ENCODE measurements around the gene PSMD2. TPM values are rescaled to one million over a fixed set of nuclear protein-coding genes. Genes with fewer than 3 reads are reported as not detected.
A peak's percentile ranks its signal among the peaks of the same experiment; 100 is the strongest.

The PSMD2 gene
- total RNA-seq, 4 donors from 2014 or later = 252 to 356 (median 274) TPM

DNA sequence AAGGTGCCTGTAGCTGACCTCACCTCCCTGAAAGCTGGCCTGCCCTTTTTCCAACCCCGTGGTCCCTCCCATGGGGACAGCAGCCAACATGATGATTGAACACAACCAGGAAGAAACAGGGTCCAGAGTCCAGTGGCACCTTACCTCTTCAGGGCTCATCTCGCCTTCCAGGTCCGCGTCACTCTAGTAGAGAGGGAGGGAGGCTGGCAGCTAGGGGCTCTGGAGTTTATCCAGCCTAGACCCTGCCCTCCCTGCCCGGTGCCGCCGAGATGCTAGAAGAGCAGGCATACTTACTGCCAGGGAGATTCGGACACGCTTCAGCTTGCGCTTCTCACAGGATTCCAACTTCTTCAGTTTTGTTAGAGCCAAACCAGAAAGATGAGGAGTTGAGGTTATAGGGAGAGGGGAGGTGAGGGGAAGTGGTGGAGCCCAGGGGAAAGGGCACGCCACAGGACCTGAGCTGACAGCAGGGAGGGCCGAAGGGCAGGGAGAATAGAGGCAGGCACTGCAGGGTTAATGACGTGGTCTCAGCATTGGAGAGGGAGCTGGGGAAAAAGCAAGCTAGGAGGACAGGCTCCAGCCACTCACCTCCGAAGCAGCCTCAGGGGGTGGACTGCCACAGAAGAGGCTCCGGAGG, 53.2 kb downstream of the PSMD2 start:
- H3K4me1 ChIP-seq = peaks cover 0 to 26% (median 10%) of the 10 kb centered on the region in 4 donors
- TF ChIP-seq POLR2A (IDR thresholded peaks at IDR 0.05; ENCODE audit: low read depth) = no peak
- intact Hi-C loops (cut with DNase I) = no loop called here
- no peak overlapping the region for H3K4me3 ChIP-seq
- H3K9me3 ChIP-seq = no peaks in the 10 kb centered on the region
- no peak overlapping the region for H3K27ac ChIP-seq (replicated peaks in 1 of 4)
- 84% methylated on average over 10 of the region's 15 CpGs for WGBS
- H3K36me3 ChIP-seq = peaks cover 0 to 42% (median 12%) of the 10 kb centered on the region in 4 donors
- no peaks in the 10 kb centered on the region for H3K27me3 ChIP-seq
- no peak for DNase-seq (ENCODE audit: extremely low spot score)

DNA sequence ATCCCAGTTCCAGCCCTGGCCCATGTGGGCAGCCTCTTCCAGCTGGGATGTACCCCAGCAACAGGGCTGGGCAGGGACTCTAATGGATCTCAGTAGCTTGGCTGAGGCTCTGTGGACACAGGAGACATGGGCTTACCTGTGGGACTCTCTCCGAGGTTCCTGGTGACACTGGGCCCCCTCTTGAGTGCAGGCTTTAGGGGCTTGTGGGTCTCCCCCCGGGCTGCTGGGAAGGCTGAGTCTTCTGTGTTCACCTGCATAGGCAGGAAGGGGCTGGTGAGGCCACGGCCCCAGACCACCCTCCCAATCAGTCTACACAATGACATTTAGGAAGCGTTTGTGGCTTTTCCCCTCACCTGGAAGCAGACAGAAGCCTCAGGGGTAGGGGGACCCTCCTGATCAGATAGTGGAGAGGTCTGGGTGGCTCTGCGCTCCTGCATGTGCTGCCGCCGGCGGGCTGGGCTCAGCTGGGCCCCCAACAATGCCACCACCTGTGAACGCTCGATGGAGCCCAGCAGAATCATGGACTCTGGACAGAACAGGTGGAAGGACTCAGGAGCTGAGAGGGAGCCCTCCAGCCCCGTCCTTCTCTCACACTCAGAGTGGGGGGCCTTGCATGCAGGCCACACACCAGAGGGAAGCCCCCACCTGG, 54.0 kb downstream of the PSMD2 start:
- H3K4me3 ChIP-seq = no peak overlapping the region
- peaks cover 0 to 47% (median 16%) of the 10 kb centered on the region in 4 donors for H3K36me3 ChIP-seq
- H3K9me3 ChIP-seq = no peaks in the 10 kb centered on the region
- peaks cover 0 to 26% (median 8%) of the 10 kb centered on the region in 4 donors for H3K4me1 ChIP-seq
- H3K27me3 ChIP-seq = no peaks in the 10 kb centered on the region
- TF ChIP-seq POLR2AphosphoS5 (IDR thresholded peaks at IDR 0.05) (no peak), EP300 (IDR thresholded peaks at IDR 0.05) (no peak), POLR2A (IDR thresholded peaks at IDR 0.05; ENCODE audit: low read depth) (no peak)
- TF ChIP-seq, protein P1, sequence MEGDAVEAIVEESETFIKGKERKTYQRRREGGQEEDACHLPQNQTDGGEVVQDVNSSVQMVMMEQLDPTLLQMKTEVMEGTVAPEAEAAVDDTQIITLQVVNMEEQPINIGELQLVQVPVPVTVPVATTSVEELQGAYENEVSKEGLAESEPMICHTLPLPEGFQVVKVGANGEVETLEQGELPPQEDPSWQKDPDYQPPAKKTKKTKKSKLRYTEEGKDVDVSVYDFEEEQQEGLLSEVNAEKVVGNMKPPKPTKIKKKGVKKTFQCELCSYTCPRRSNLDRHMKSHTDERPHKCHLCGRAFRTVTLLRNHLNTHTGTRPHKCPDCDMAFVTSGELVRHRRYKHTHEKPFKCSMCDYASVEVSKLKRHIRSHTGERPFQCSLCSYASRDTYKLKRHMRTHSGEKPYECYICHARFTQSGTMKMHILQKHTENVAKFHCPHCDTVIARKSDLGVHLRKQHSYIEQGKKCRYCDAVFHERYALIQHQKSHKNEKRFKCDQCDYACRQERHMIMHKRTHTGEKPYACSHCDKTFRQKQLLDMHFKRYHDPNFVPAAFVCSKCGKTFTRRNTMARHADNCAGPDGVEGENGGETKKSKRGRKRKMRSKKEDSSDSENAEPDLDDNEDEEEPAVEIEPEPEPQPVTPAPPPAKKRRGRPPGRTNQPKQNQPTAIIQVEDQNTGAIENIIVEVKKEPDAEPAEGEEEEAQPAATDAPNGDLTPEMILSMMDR (IDR thresholded peaks at IDR 0.05) = no peak
- no peak overlapping the region for H3K27ac ChIP-seq (replicated peaks in 1 of 4)
- intact Hi-C loops (cut with DNase I) = no loop called here
- WGBS = 67% methylated on average over 3 of the region's 11 CpGs
- DNase-seq (ENCODE audit: extremely low spot score) = no peak

DNA sequence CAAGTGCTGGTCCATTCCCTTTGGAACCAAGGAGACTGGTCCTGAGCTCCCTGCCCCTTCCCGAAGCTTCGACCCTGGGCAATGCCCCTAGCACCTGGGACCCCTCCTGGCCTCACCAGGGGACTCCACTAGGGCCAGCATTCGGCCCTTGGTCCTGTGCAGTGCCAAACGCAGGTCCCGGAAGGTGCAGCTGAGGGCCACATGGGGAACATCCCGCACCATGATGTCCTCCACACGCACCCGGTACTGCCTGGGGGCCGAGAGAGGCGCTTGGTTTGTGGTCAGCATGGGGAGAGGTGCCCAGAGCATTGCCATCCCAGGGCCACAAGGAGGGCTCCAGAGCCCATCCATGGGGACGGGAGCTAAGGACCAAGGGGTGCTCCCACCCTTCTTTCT, 54.5 kb downstream of the PSMD2 start:
- Histone ChIP-seq H3K27ac (replicated peaks in 1 of 4) (no peak overlapping the region), H3K9me3 (no peaks in the 10 kb centered on the region), H3K4me3 (no peak overlapping the region), H3K27me3 (no peaks in the 10 kb centered on the region), H3K4me1 (peaks cover 0 to 26% (median 8%) of the 10 kb centered on the region in 4 donors), H3K36me3 (peaks cover 0 to 52% (median 17%) of the 10 kb centered on the region in 4 donors)
- TF ChIP-seq EP300 (IDR thresholded peaks at IDR 0.05) = no peak
- TF ChIP-seq POLR2AphosphoS5 (IDR thresholded peaks at IDR 0.05) = no peak
- TF ChIP-seq, protein P1 (IDR thresholded peaks at IDR 0.05) = no peak
- no peak for TF ChIP-seq POLR2A (IDR thresholded peaks at IDR 0.05; ENCODE audit: low read depth)
- WGBS = 89% methylated on average over 7 of the region's 11 CpGs
- no peak for DNase-seq (ENCODE audit: extremely low spot score)
- intact Hi-C loops (cut with DNase I) = no loop called here

- no peak for DNase-seq (ENCODE audit: extremely low spot score)
- Histone ChIP-seq H3K4me1 (peaks cover 0 to 31% (median 11%) of the 10 kb centered on the region in 4 donors), H3K9me3 (no peaks in the 10 kb centered on the region), H3K4me3 (no peak overlapping the region), H3K36me3 (peaks cover 0 to 52% (median 17%) of the 10 kb centered on the region in 4 donors), H3K27me3 (no peaks in the 10 kb centered on the region), H3K27ac (replicated peaks in 1 of 4) (no peak overlapping the region)
- no peak for TF ChIP-seq POLR2A (IDR thresholded peaks at IDR 0.05; ENCODE audit: low read depth)
- TF ChIP-seq, protein P1 (IDR thresholded peaks at IDR 0.05) = peak; percentile 51 to 77 (median 54)
- WGBS = 54% methylated on average over 16 of the region's 18 CpGs
- intact Hi-C loops (cut with DNase I) = no loop called here
These were observed 55.2 kb downstream of the PSMD2 start for GRCh38 chr3:184354121-184354728.

DNA sequence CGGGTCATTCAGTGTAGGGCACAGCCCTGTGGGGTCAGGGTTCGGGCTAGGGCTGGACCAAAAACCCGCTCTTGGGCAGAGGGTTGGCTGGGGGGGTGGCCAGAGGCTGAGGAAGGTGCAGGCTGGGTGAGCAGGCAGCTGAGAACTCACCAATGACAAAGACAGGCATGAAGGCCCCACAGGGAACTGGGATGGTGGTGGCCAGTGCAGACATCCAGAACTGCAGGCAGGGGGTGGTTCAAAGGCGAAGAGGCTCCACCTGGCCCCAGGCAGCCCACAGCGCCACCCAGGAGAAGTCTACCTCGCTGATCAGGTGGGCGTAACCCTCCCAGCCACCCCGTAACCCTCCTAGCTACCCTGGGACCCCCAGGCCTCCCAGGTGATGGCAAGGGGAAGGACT, 55.7 kb downstream of the PSMD2 start:
- peaks cover 0 to 52% (median 17%) of the 10 kb centered on the region in 4 donors for H3K36me3 ChIP-seq
- H3K4me3 ChIP-seq = no peak overlapping the region
- H3K27ac ChIP-seq (replicated peaks in 1 of 4) = no peak overlapping the region
- H3K27me3 ChIP-seq = no peaks in the 10 kb centered on the region
- 83% methylated on average over 5 of the region's 8 CpGs for WGBS
- intact Hi-C loops (cut with DNase I) = no loop called here
- TF ChIP-seq EP300 (IDR thresholded peaks at IDR 0.05) (no peak), POLR2A (IDR thresholded peaks at IDR 0.05; ENCODE audit: low read depth) (no peak), POLR2AphosphoS5 (IDR thresholded peaks at IDR 0.05) (no peak)
- TF ChIP-seq, protein P1 (IDR thresholded peaks at IDR 0.05) = no peak
- DNase-seq (ENCODE audit: extremely low spot score) = no peak
- H3K4me1 ChIP-seq = peaks cover 0 to 36% (median 13%) of the 10 kb centered on the region in 4 donors
- no peaks in the 10 kb centered on the region for H3K9me3 ChIP-seq

All from esophagus muscularis mucosa (tissue), 4 donors.